SJSA1 (cell line): ENCODE data around the gene CCDC178. TPM values are rescaled to one million over a fixed set of nuclear protein-coding genes. Genes with fewer than 3 reads are reported as not detected.
"Not testable (repeated sequence)": the region's sequence is repeated elsewhere in the genome, so short reads cannot be mapped to it uniquely, and the experiment has no call there.

ENCODE experiments used
- DNase-seq, 2 experiments: peaks; one replicate each; pipeline ENCODE4 v3.0.0-alpha.2; 2015 to 2020; ENCODE audit warnings: low spot score in 2 of 2, low read depth in 1 of 2
- H3K27ac ChIP-seq: fragments of 250-450 bp; sonication (Bioruptor Pico); 2 replicates; pipeline ENCODE4 v1.5.1; 2020; ENCODE audit warnings: mild to moderate bottlenecking, moderate library complexity
- H3K27me3 ChIP-seq: fragments of 250-450 bp; sonication (Bioruptor Pico); replicated peaks from 2 replicates; pipeline ENCODE4 v1.5.1; 2020; ENCODE audit warnings: mild to moderate bottlenecking, moderate library complexity
- H3K36me3 ChIP-seq: fragments of 250-450 bp; sonication (Bioruptor Pico); 2 replicates; pipeline ENCODE4 v1.5.1; 2020; ENCODE audit warnings: mild to moderate bottlenecking
- H3K4me1 ChIP-seq: fragments of 250-450 bp; sonication (Bioruptor Pico); replicated peaks from 2 replicates; pipeline ENCODE4 v1.6.1; 2021; ENCODE audit warnings: mild to moderate bottlenecking
- H3K4me3 ChIP-seq: fragments of 250-450 bp; sonication (Bioruptor Pico); 2 replicates; pipeline ENCODE4 v1.5.1; 2020; ENCODE audit warnings: mild to moderate bottlenecking
- H3K9me3 ChIP-seq: fragments of 250-450 bp; sonication (Bioruptor Pico); replicated peaks from 2 replicates; pipeline ENCODE4 v1.5.1; 2020; ENCODE audit warnings: mild to moderate bottlenecking
- total RNA-seq: library from RNA; depleted of rRNA; stranded (reverse); fragments of >200 nt; shearing (Covaris generic); gene quantifications from 2 replicates; pipeline ENCODE4 v1.2.3, GENCODE V29; 2014

CCDC178 gene
- total RNA-seq, 1 experiment from 2014 or later = not detected

DNA sequence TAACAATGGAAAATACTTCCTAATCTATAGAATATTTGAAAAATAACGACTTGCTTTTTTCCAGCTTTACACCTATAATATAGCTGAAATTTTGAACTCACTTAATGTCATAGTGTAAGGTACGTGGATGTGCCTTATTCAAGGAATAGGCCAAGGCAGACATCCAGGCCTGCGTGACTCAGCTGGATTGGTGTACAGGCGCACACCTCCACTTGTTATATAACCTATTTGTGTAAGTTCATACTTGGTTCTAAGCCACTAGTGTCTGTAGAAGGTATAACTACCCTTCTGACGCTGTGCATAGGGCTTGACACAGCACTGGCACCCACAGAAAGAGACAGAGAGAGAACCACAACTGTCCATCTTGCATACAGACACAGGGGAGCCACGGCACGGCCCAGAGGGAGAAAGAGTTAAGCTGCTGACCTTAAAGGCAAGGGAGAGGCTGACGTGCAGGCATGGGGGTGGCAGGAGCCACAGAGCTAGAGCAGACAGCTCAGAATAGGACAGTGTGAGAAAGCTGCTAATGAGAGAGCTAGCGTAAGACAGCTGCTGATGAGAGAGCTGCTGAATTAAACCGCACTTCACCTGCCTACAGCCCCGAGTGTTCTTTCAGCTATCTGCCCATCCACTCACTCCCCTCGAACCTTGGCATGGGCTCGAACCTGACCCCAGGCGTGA lies 16.1 kb downstream of the CCDC178 start:
- Histone ChIP-seq H3K27ac (no peak overlapping the region), H3K27me3 (no peaks in the 10 kb centered on the region), H3K9me3 (no peaks in the 10 kb centered on the region), H3K36me3 (no peaks in the 10 kb centered on the region), H3K4me1 (no peaks in the 10 kb centered on the region), H3K4me3 (no peak overlapping the region)
- no peak for DNase-seq

DNA sequence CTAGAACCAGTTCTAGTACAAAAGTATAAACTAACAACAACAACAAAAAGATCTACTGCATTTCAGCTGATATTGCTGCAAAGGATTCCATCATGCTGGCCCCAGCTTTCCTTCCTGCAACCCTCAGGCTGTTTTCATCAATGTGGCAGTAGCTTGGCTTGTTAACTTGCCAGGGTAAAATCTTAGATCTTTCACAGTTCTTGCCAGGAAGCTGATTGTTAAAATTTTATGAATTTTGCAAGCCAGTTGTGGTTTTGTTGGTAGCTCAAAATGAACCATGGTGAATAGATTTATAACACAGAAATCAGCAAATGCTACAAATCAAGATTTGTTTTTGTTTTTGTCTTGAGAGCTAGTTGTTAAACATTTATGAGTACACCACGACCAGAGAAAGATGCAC lies 19.3 kb downstream of the CCDC178 start:
- no peak overlapping the region for H3K27ac ChIP-seq
- H3K9me3 ChIP-seq = no peaks in the 10 kb centered on the region
- H3K4me1 ChIP-seq = no peaks in the 10 kb centered on the region
- no peak for DNase-seq
- H3K27me3 ChIP-seq = no peaks in the 10 kb centered on the region
- no peak overlapping the region for H3K4me3 ChIP-seq
- no peaks in the 10 kb centered on the region for H3K36me3 ChIP-seq

GRCh38 chr18:33404244-33404873 lies 36.2 kb downstream of the CCDC178 start:
- DNase-seq = no peak
- no peaks in the 10 kb centered on the region for H3K9me3 ChIP-seq
- no peak overlapping the region for H3K4me3 ChIP-seq

DNA sequence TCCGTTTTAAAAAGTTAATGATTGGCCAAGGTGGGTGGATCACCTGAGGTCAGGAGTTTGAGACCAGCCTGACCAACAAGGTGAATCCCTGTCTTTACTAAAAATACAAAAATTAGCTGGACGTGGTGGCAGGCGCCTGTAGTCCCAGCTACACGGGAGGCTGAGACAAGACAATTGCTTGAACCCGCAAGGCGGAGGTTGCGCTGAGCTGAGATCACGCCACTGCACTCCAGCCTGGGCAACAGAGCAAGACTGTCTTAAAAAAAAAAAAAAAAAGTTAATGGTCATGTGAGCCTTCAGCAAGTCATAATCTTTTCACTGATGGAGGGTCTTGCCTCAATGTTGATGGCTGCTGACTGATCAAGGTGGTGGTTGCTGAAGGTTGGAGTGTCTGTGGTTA lies 41.6 kb downstream of the CCDC178 start:
- H3K36me3 ChIP-seq, H3K27me3 ChIP-seq, H3K4me3 ChIP-seq, H3K4me1 ChIP-seq, H3K9me3 ChIP-seq, H3K27ac ChIP-seq, DNase-seq: not testable (repeated sequence)

More at GRCh38 chr18:33404244-33404873, 36.2 kb downstream of the CCDC178 start:
- Histone ChIP-seq H3K27me3 (no peaks in the 10 kb centered on the region), H3K4me1 (no peaks in the 10 kb centered on the region), H3K36me3 (no peaks in the 10 kb centered on the region), H3K27ac (no peak overlapping the region)

- DNase-seq = no peak
- Histone ChIP-seq H3K4me3 (no peak overlapping the region), H3K9me3 (no peaks in the 10 kb centered on the region)
Observed at GRCh38 chr18:33375829-33376228, 64.7 kb downstream of the CCDC178 start.

DNA sequence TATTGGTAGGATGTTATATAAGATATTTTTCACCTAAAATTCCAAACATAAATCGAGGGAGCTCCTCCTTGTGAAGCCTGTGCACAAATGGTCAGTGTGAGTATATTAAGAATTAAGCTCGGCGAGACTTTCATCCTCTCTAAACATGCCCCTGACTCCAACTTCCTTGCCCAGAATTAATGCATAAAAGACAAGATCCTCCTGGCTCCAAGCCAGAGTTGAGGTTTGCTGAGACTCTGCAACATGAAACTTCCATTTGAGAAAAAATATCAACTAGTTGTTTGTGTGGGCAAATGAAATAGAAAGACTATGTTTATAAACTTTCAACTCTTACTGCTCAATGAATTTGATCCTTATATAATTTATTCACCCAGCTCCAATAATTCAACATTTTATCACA lies 68.1 kb downstream of the CCDC178 start:
- Histone ChIP-seq H3K36me3 (no peaks in the 10 kb centered on the region), H3K9me3 (no peaks in the 10 kb centered on the region), H3K27ac (no peak overlapping the region), H3K4me3 (no peak overlapping the region), H3K27me3 (no peaks in the 10 kb centered on the region), H3K4me1 (no peaks in the 10 kb centered on the region)
- no peak for DNase-seq

More at GRCh38 chr18:33375829-33376228, 64.7 kb downstream of the CCDC178 start:
- Histone ChIP-seq H3K27ac (no peak overlapping the region), H3K36me3 (no peaks in the 10 kb centered on the region), H3K27me3 (no peaks in the 10 kb centered on the region), H3K4me1 (no peaks in the 10 kb centered on the region)

DNA sequence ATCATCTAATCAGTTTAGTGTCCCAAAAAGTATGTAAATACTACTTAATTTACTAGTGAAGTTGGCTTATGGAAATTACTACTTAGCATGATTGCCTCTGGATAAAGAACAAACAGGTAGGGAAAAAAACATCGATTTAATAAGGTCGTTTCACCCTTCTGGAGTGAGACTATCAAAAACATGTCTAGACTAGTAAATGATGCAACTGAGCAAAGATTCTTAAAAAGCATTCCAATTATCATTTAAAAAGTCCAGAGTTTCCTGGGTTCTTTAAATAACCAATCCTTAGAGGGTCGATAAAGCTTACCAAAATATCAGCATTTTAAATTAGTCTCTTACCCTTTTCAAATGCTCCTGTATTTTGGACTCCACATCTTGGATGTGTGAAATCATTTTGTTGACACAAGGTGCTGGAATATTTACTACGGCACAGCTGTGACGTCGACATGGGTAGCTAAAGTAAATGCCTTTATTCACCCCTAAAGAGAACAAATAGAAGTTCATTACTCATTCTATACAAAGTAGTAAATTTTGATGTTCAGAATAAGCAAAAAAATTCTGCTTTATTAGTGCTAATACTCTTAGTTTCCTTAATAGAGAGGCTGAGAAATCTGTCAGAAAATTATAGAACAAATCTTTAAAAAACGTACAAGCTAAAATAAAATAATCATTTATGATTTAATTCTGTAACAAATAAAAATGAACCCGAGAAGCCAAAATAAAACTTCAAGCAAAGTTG lies 70.6 kb downstream of the CCDC178 start:
- no peaks in the 10 kb centered on the region for H3K4me1 ChIP-seq
- no peaks in the 10 kb centered on the region for H3K9me3 ChIP-seq
- H3K4me3 ChIP-seq = no peak overlapping the region
- no peaks in the 10 kb centered on the region for H3K27me3 ChIP-seq
- no peak for DNase-seq
- H3K27ac ChIP-seq = no peak overlapping the region
- H3K36me3 ChIP-seq = no peaks in the 10 kb centered on the region

GRCh38 chr18:33356735-33357134 lies 83.8 kb downstream of the CCDC178 start:
- Histone ChIP-seq H3K4me1 (no peaks in the 10 kb centered on the region), H3K4me3 (no peak overlapping the region), H3K36me3 (no peaks in the 10 kb centered on the region), H3K27ac (no peak overlapping the region), H3K27me3 (no peaks in the 10 kb centered on the region), H3K9me3 (no peaks in the 10 kb centered on the region; the same call in 1 of the 2 replicates)
- DNase-seq = no peak

DNA sequence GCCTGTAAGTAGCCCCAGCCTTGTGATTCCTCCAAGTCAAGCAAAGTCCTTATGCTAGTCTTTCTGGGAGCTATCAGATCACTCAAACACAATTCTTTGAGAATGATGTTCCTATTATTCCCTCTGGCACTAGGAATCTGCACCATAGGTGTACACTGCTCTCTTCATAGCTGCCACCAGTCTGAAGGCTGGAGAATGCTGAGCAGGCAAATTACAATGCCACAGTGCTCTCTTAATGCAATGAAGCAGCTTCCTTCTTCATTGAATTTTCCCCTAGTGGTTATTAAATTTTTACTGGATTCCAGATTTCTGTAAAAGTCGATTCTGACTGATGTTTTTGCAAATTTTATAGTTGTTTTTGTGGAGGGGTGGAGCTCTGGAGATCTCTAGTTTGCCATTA lies 84.8 kb downstream of the CCDC178 start:
- Histone ChIP-seq H3K36me3 (no peaks in the 10 kb centered on the region), H3K9me3 (no peaks in the 10 kb centered on the region; the same call in 1 of the 2 replicates), H3K4me3 (no peak overlapping the region), H3K27ac (no peak overlapping the region), H3K27me3 (no peaks in the 10 kb centered on the region), H3K4me1 (no peaks in the 10 kb centered on the region)
- no peak for DNase-seq

- no peaks in the 10 kb centered on the region for H3K36me3 ChIP-seq
- no peaks in the 10 kb centered on the region for H3K4me1 ChIP-seq
- H3K4me3 ChIP-seq = no peak overlapping the region
- H3K9me3 ChIP-seq = no peaks in the 10 kb centered on the region; the same call in 1 of the 2 replicates
- H3K27me3 ChIP-seq = no peaks in the 10 kb centered on the region
- H3K27ac ChIP-seq = no peak overlapping the region
- DNase-seq = no peak
Observed at GRCh38 chr18:33355263-33355662, 85.3 kb downstream of the CCDC178 start.

DNA sequence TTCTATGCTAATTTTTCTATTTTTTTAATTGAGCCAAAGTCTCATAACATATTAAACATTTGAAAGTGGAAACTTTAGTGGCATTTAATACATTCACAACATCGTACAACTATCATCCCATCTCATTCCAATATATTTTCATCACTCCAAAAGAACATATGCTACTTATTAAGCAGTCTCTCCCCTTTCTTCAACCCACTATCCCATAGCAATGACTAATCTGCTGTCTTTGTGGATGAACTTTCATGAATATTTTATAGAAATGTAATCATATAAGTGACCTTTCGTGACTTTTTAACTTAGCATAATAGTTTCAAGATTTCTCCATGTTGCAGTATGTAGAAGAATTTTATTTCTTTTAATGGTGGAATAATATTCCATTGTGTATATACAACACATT lies 90.3 kb downstream of the CCDC178 start:
- no peaks in the 10 kb centered on the region for H3K27me3 ChIP-seq
- no peaks in the 10 kb centered on the region for H3K36me3 ChIP-seq
- H3K4me1 ChIP-seq = no peaks in the 10 kb centered on the region
- DNase-seq = no peak
- H3K9me3 ChIP-seq = no peaks in the 10 kb centered on the region; the same call in 1 of the 2 replicates
- H3K27ac ChIP-seq = no peak overlapping the region
- H3K4me3 ChIP-seq = no peak overlapping the region

GRCh38 chr18:33339733-33340132 lies 100.8 kb downstream of the CCDC178 start:
- not testable (repeated sequence) for DNase-seq, H3K27ac ChIP-seq, H3K9me3 ChIP-seq, H3K36me3 ChIP-seq, H3K4me3 ChIP-seq, H3K27me3 ChIP-seq, H3K4me1 ChIP-seq

DNA sequence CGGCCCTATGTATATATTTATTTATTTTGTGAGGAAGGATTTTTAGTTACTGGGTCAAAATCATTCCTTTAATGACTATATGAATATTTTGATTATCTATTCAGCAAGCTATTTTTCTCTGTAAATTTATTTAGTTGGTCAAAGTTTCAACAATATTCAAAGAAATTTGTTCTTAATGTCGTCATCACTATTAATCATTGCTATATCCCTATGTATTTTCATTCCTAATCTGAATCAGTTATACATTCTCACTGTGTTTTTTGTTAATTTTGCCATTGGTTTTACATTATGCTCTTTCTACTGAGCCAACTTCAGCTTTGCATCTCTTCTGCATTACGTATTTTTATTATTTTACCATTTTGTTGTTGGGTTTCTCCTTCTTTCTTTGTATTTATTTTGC lies 105.7 kb downstream of the CCDC178 start:
- Histone ChIP-seq H3K27me3 (no peaks in the 10 kb centered on the region), H3K9me3 (no peaks in the 10 kb centered on the region), H3K36me3 (no peaks in the 10 kb centered on the region), H3K4me1 (no peaks in the 10 kb centered on the region), H3K4me3 (no peak overlapping the region), H3K27ac (no peak overlapping the region)
- no peak for DNase-seq

- Histone ChIP-seq H3K27me3 (no peaks in the 10 kb centered on the region), H3K36me3 (no peaks in the 10 kb centered on the region), H3K4me3 (no peak overlapping the region), H3K27ac (no peak overlapping the region), H3K9me3 (no peaks in the 10 kb centered on the region), H3K4me1 (no peaks in the 10 kb centered on the region)
- no peak for DNase-seq
Observed at GRCh38 chr18:33330711-33331110, 109.8 kb downstream of the CCDC178 start.
